ENCODE measurements around the gene WDR64.
"Not testable (repeated sequence)": the region's sequence is repeated elsewhere in the genome, so short reads cannot be mapped to it uniquely, and the experiment has no call there.

Gene WDR64

DNA sequence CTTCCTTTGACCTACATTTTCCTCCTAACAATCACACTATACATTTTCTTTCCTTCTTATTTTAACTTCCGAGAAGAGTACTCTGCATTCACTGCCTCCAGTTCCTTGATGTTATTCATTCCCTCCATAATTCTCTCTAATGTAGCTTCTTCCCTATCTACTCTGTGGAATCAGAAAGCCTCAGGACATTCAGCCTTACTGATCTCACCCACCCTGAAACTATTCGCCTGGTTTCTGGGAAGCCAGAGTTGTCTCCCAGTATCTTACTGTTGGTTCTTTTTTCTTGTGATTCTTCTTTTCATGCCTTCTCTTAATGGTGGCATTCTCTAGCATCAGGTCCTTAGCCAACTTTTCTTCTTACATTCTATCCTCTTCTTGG lies 45.5 kb downstream of the WDR64 start:
- DNase-seq (ENCODE audit: insufficient read length, low spot score) (no peak), FAIRE-seq (no peak)
- no peak for TF ChIP-seq CTCF (IDR thresholded peaks at IDR 0.05; ENCODE audit: insufficient read depth, missing control alignments)

DNA sequence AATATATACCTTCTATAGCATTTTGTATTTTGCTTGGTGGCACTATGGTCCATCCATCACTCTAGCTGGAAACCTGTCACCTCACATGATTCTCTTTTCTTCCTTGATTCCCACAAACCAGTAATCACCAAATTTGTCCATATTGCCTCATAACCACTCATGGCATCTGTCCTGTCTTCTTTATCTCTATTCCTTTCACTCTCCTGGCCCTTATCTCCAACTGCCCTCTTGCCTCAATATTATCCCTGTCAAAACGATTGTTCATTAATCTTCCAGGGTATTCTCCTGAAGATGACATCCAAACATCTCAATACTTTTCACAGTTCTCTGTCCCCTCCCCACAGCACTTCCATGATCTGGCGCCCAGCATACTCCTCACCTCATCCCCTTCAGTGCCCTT lies 46.1 kb downstream of the WDR64 start:
- DNase-seq (ENCODE audit: insufficient read length, low spot score) (no peak), FAIRE-seq (no peak)
- no peak for TF ChIP-seq CTCF (IDR thresholded peaks at IDR 0.05; ENCODE audit: insufficient read depth, missing control alignments)

DNA sequence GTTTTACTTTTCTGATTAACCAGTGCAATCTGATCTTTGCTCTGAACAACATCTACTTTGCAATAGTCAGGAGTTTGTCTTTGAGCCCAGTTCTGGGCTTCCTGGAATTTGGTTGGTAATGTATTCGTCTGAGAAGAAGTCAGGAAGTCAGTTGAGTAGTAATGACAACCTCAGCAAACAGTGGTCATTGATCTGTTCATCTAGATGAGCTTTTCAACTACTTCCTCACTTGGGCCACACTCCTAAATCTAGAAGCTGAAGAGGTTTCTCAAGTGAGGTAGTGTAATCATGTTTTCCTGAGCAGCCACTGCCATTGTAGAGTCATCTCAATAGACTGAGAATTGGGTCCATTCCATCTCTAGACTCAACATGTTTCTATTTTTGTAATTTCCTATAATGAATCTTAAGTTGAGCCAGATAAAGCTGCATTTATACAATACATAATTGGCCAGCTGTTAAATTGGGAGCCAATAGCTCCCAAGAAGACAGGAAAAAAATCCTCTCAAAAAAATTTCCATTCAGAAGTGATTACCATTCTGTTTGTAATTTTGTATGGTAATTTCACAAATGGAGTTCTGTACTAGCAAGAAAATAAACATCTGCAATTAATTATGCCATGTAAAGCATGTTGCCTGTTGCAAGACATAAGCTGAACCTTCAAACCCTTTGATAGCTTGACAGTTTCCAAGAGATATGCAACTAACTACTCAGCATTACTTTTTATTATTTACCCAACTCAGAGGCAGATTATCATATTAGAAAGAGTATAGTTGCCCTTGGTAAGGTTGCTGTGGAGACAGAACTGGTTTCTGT lies 49.6 kb downstream of the WDR64 start:
- no peak for FAIRE-seq
- DNase-seq (ENCODE audit: insufficient read length, low spot score): no peak
- TF ChIP-seq CTCF (IDR thresholded peaks at IDR 0.05; ENCODE audit: insufficient read depth, missing control alignments): no peak

- FAIRE-seq (no peak), DNase-seq (ENCODE audit: insufficient read length, low spot score) (no peak)
- no peak for TF ChIP-seq CTCF (IDR thresholded peaks at IDR 0.05; ENCODE audit: insufficient read depth, missing control alignments)
Measured at GRCh38 chr1:241702442-241703373, 50.6 kb downstream of the WDR64 start.

DNA sequence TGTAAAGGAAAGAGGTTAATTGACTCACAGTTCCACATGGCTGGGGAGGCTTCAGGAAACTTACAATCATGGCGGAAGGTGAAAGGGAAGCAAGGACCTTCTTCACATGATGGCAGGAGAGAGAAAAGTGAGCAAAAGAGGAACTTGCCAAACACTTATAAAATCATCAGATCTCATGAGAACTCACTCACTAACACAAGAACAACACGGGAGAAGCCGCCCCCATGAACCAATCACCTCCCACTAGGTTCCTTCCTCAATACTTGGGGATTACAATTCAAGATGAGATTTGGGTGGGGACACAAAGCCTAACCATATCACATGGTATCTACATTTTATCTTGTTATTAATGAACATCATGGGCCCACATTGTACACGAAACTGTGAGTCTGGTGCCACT lies 51.7 kb downstream of the WDR64 start:
- FAIRE-seq; DNase-seq (ENCODE audit: insufficient read length, low spot score): not testable (repeated sequence)

GRCh38 chr1:241706257-241706656 lies 54.2 kb downstream of the WDR64 start:
- DNase-seq (ENCODE audit: insufficient read length, low spot score) (no peak), FAIRE-seq (no peak)
- TF ChIP-seq CTCF (IDR thresholded peaks at IDR 0.05; ENCODE audit: insufficient read depth, missing control alignments): no peak

DNA sequence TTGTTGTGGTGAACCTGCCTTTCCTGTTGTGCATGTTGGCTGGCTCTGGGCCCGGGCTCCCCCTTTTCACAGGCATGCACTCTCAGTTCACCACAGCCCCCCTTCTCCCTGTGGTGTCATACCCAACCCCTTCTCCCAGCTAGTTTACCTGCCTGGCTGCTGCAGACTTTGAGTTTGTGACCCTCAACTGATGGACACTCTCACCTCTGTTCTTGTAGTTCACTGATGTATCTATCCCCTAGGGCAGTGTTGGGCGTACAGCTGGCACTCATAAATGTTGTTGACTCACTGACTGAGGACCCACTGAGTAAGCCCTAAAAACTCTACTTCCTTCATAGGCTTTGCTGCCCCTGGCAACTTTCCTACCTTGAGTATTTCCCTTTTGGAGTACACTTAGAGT lies 54.9 kb downstream of the WDR64 start:
- FAIRE-seq (no peak), DNase-seq (ENCODE audit: insufficient read length, low spot score) (no peak)
- TF ChIP-seq CTCF (IDR thresholded peaks at IDR 0.05; ENCODE audit: insufficient read depth, missing control alignments): no peak

Measured in D721Med (cell line).